Heart right ventricle (tissue), 16 donors: Measurements from ENCODE around the gene SYCP2. TPM values are rescaled to one million over a fixed set of nuclear protein-coding genes. Genes with fewer than 3 reads are reported as not detected.

Experiments used
- ATAC-seq, 8 donors: fragments of 200-7000 bp; cut with Tn5 transposase; one replicate each; pipeline ENCODE4 v1.9.1; 2020; ENCODE audit warnings: mild to moderate bottlenecking in 8 of 8, moderate library complexity in 8 of 8, moderate number of reproducible peaks in 1 of 8
- DNase-seq, 2 donors: peaks; one replicate each; pipeline ENCODE4 v3.0.0-alpha.2; 2020
- H3K27ac ChIP-seq, 10 donors: fragments of 200-600 bp; sonication (generic) in 2 of 10; one replicate each; pipeline versions ENCODE4 v1.5.0 to v1.8.0; 2020 to 2022; ENCODE audit warnings: mild to moderate bottlenecking in 3 of 10
- H3K27me3 ChIP-seq, 7 donors: fragments of 200-600 bp; one replicate each; pipeline ENCODE4 v1.8.0; 2021 to 2022; ENCODE audit warnings: mild to moderate bottlenecking in 2 of 7
- H3K36me3 ChIP-seq, 9 donors: fragments of 200-600 bp; sonication (generic) in 1 of 9; one replicate each; pipeline versions ENCODE4 v1.5.0 to v1.8.0; 2020 to 2022; ENCODE audit warnings: mild to moderate bottlenecking in 2 of 9
- H3K4me1 ChIP-seq, 9 donors: fragments of 200-600 bp; sonication (generic) in 1 of 9; one replicate each; pipeline versions ENCODE4 v1.5.0 to v1.8.0; 2020 to 2022; ENCODE audit warnings: mild to moderate bottlenecking in 4 of 9
- H3K4me3 ChIP-seq, 10 donors: fragments of 200-600 bp; sonication (generic) in 2 of 10; one replicate each; pipeline versions ENCODE4 v1.5.0 to v1.8.0; 2020 to 2022; ENCODE audit warnings: mild to moderate bottlenecking in 7 of 10, moderate library complexity in 2 of 10
- H3K9me3 ChIP-seq, 11 donors: fragments of 200-600 bp in 10 of 11; sonication (generic) in 2 of 11; one replicate each; pipeline versions ENCODE4 v1.5.0 to v1.8.0; 2013 to 2022; ENCODE audit warnings: mild to moderate bottlenecking in 2 of 11, control low read depth in 1 of 11, moderate library complexity in 1 of 11
- WGBS, 2 donors: extraction: QIAGEN DNeasy Blood & Tissue Kit; methylation state at CpG; one replicate each; pipeline ENCODE4 v1.1.7; 2013; ENCODE audit warnings: inconsistent platforms in 1 of 2; 5-methylcytosine and 5-hydroxymethylcytosine counted together
- intact Hi-C, 10 donors: fragments of 100-400 bp; cut with DNase I; formaldehyde crosslinking; loops; one replicate each; pipeline versions ENCODE4 v1.11.1 to v1.14.2; 2022
- polyA plus RNA-seq, 2 donors: library from polyadenylated mRNA; stranded (reverse); fragments of 200-250 nt; gene quantifications; one replicate each; pipeline ENCODE4 v1.2.3, GENCODE V29; 2013
- total RNA-seq, 10 donors: library from RNA; stranded (reverse); fragmentation: NEBNext Ultra II Directional in 3 of 10; extraction: Animal tissue kit (Norgen Biotek cat#: 25700) in 3 of 10; gene quantifications; one replicate each; pipeline versions ENCODE4 v1.2.1 to v1.2.4, GENCODE V29; 2021 to 2023
- TF ChIP-seq, protein P1 (sequence below), 9 donors: fragments of 200-600 bp; sonication (generic) in 2 of 9; IDR thresholded peaks; one replicate each; pipeline versions ENCODE4 v1.5.0 to v1.8.0; 2021 to 2022; ENCODE audit warnings: antibody characterized with exemption in 9 of 9, mild to moderate bottlenecking in 5 of 9, moderate library complexity in 1 of 9
- donor health status: Arrhythmogenic right ventricular cardiomyopathy.
- donor health status: ischemic (EF 13 %, LVEDD 7.1; RV severe dilation, severe dysfunction).
- donor health status: healthy with polysubstance abuse.
- donor health status: DM: no; HTN: yes; CAD: no.
- donor health status: DM: no; HTN: no; CAD: no.
- donor health status: ischemic (EF 25% LVEDD 6.9; RV normal size, moderate dysfunction).
- donor health status: ischemic (EF 25% LVEDD 5.7; RV mildly dilated, moderate dysfunction).
- donor health status: healthy.
- donor health status: DM: yes; HTN: yes; CAD: no.
- donor health status: Ischemic cardiomyopathy.
- donor health status: ischemic (EF 35%, LVEDD 5.7; RV mildly dilated, moderate dysfunction).
- donor health status: nonischemic (EF 11% LVEDD 7.7; RV severe dilation, severe dysfunction).
- donor health status: DM: yes; HTN: yes; CAD: no.
- donor health status: PGD.
- donor health status: ischemic (EF 29% LVEDD 5.4; RV normal size, mild dysfunction).
- donor health status: nonischemic (EF 23%, LVEDD 6.1; RV moderate dilation, normal function).

Gene SYCP2
- total and polyA plus RNA-seq, 12 donors = 0.45 to 7.5 (median 0.93) TPM

DNA sequence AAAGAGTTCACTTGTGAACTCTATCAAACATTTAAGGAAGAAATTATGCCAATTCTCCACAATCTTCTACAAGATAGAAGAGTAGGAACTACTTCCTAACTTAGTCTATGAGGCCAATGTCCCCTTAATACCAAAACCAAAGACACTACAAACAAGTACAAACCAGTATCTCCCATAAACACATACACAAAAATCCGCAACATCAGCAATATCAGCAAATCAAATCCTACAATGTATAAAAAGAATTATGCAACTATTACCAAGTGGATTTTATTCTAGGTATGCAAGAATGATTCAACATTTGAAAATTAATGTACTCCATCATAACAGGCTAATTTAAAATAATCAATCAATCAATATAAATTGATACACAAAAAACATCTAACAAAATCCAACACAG lies 45.4 kb downstream of the SYCP2 start:
- WGBS, 2 donors = 97 to 98% methylated on average over 1 of the region's 1 CpG
- TF ChIP-seq, protein P1, sequence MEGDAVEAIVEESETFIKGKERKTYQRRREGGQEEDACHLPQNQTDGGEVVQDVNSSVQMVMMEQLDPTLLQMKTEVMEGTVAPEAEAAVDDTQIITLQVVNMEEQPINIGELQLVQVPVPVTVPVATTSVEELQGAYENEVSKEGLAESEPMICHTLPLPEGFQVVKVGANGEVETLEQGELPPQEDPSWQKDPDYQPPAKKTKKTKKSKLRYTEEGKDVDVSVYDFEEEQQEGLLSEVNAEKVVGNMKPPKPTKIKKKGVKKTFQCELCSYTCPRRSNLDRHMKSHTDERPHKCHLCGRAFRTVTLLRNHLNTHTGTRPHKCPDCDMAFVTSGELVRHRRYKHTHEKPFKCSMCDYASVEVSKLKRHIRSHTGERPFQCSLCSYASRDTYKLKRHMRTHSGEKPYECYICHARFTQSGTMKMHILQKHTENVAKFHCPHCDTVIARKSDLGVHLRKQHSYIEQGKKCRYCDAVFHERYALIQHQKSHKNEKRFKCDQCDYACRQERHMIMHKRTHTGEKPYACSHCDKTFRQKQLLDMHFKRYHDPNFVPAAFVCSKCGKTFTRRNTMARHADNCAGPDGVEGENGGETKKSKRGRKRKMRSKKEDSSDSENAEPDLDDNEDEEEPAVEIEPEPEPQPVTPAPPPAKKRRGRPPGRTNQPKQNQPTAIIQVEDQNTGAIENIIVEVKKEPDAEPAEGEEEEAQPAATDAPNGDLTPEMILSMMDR (IDR thresholded peaks at IDR 0.05) = no peak
- H3K27ac ChIP-seq = no peak overlapping the region
- H3K4me3 ChIP-seq = no peak overlapping the region
- no peaks in the 10 kb centered on the region for H3K9me3 ChIP-seq
- H3K36me3 ChIP-seq = no peaks in the 10 kb centered on the region
- DNase-seq (no peak), ATAC-seq (no peak)
- no peaks in the 10 kb centered on the region for H3K27me3 ChIP-seq
- no peaks in the 10 kb centered on the region for H3K4me1 ChIP-seq
- intact Hi-C loops = no loop called here

GRCh38 chr20:59884494-59884893 lies 48.9 kb downstream of the SYCP2 start:
- no peak for ATAC-seq

GRCh38 chr20:59880198-59880597 lies 53.2 kb downstream of the SYCP2 start:
- Histone ChIP-seq H3K4me1 (peaks cover 0 to 6% (median 0%) of the 10 kb centered on the region in 9 donors), H3K36me3 (no peaks in the 10 kb centered on the region), H3K9me3 (no peaks in the 10 kb centered on the region), H3K4me3 (no peak overlapping the region), H3K27me3 (no peaks in the 10 kb centered on the region), H3K27ac (no peak overlapping the region)
- intact Hi-C loops = no loop called here
- ATAC-seq (no peak), DNase-seq (no peak)
- WGBS, 2 donors = 45 to 67% methylated on average over 1 of the region's 1 CpG
- TF ChIP-seq, protein P1 (IDR thresholded peaks at IDR 0.05) = no peak

More at GRCh38 chr20:59884494-59884893, 48.9 kb downstream of the SYCP2 start:
- no peak for DNase-seq
- Histone ChIP-seq H3K4me3 (no peak overlapping the region), H3K36me3 (no peaks in the 10 kb centered on the region), H3K27me3 (no peaks in the 10 kb centered on the region), H3K27ac (no peak overlapping the region), H3K9me3 (no peaks in the 10 kb centered on the region), H3K4me1 (peaks cover 0 to under 1% (median 0%) of the 10 kb centered on the region in 9 donors)
- TF ChIP-seq, protein P1 (IDR thresholded peaks at IDR 0.05) = no peak
- intact Hi-C loops = no loop called here
- 90 to 93% methylated on average over 3 of the region's 3 CpGs for WGBS, 2 donors

- no peaks in the 10 kb centered on the region for H3K9me3 ChIP-seq
- TF ChIP-seq, protein P1 (IDR thresholded peaks at IDR 0.05) = no peak
- DNase-seq (no peak), ATAC-seq (no peak)
- no peaks in the 10 kb centered on the region for H3K27me3 ChIP-seq
- no peaks in the 10 kb centered on the region for H3K4me1 ChIP-seq
- no peaks in the 10 kb centered on the region for H3K36me3 ChIP-seq
- intact Hi-C loops = no loop called here
- H3K27ac ChIP-seq = no peak overlapping the region
- no peak overlapping the region for H3K4me3 ChIP-seq
- 90 to 94% methylated on average over 1 of the region's 1 CpG for WGBS, 2 donors
Observed at GRCh38 chr20:59873409-59873808, 60.0 kb downstream of the SYCP2 start.
